ENCODE results near the gene POLDIP3.

Gene POLDIP3

GRCh38 chr22:42648017-42648367, 33.3 kb upstream of the POLDIP3 start:
- H3K27ac ChIP-seq (ENCODE audit: low read depth, low read length): no peak overlapping the region
- 88% methylated on average over 3 of the region's 4 CpGs for WGBS
- H3K9ac ChIP-seq (ENCODE audit: low read depth, low read length): no peak overlapping the region

GRCh38 chr22:42646569-42647525, 32.2 kb upstream of the POLDIP3 start:
- 89% methylated on average over 15 of the region's 16 CpGs for WGBS
- no peaks in the 10 kb centered on the region for H3K36me3 ChIP-seq (ENCODE audit: insufficient read depth, low read length)
- no peaks in the 10 kb centered on the region for H3K27me3 ChIP-seq (ENCODE audit: insufficient read depth, low read length)
- H3K4me1 ChIP-seq (ENCODE audit: insufficient read depth, low read length): peaks cover 27% of the 10 kb centered on the region
- H3K9me3 ChIP-seq (ENCODE audit: insufficient read depth, low read depth, low read length): no peaks in the 10 kb centered on the region
- H3K27ac ChIP-seq (ENCODE audit: low read depth, low read length): no peak overlapping the region
- no peak overlapping the region for H3K4me3 ChIP-seq (ENCODE audit: low read length)
- no peak overlapping the region for H3K9ac ChIP-seq (ENCODE audit: low read depth, low read length)

More at GRCh38 chr22:42648017-42648367, 33.3 kb upstream of the POLDIP3 start:
- Histone ChIP-seq H3K36me3 (ENCODE audit: insufficient read depth, low read length) (no peaks in the 10 kb centered on the region), H3K9me3 (ENCODE audit: insufficient read depth, low read depth, low read length) (no peaks in the 10 kb centered on the region), H3K27me3 (ENCODE audit: insufficient read depth, low read length) (no peaks in the 10 kb centered on the region), H3K4me1 (ENCODE audit: insufficient read depth, low read length) (peaks cover 23% of the 10 kb centered on the region), H3K4me3 (ENCODE audit: low read length) (peak overlapping the region; percentile 99)

- Histone ChIP-seq H3K9ac (ENCODE audit: low read depth, low read length) (no peak overlapping the region), H3K4me3 (ENCODE audit: low read length) (no peak overlapping the region)
These were observed 31.4 kb upstream of the POLDIP3 start for GRCh38 chr22:42645938-42646568.

GRCh38 chr22:42645341-42645937, 30.8 kb upstream of the POLDIP3 start:
- Histone ChIP-seq H3K36me3 (ENCODE audit: insufficient read depth, low read length) (no peaks in the 10 kb centered on the region), H3K4me1 (ENCODE audit: insufficient read depth, low read length) (peaks cover 27% of the 10 kb centered on the region), H3K9ac (ENCODE audit: low read depth, low read length) (no peak overlapping the region), H3K4me3 (ENCODE audit: low read length) (no peak overlapping the region), H3K27me3 (ENCODE audit: insufficient read depth, low read length) (no peaks in the 10 kb centered on the region), H3K9me3 (ENCODE audit: insufficient read depth, low read depth, low read length) (no peaks in the 10 kb centered on the region), H3K27ac (ENCODE audit: low read depth, low read length) (no peak overlapping the region)
- WGBS: 85% methylated on average over 19 of the region's 19 CpGs

More at GRCh38 chr22:42645938-42646568, 31.4 kb upstream of the POLDIP3 start:
- Histone ChIP-seq H3K36me3 (ENCODE audit: insufficient read depth, low read length) (no peaks in the 10 kb centered on the region), H3K4me1 (ENCODE audit: insufficient read depth, low read length) (peaks cover 27% of the 10 kb centered on the region), H3K9me3 (ENCODE audit: insufficient read depth, low read depth, low read length) (no peaks in the 10 kb centered on the region), H3K27me3 (ENCODE audit: insufficient read depth, low read length) (no peaks in the 10 kb centered on the region), H3K27ac (ENCODE audit: low read depth, low read length) (no peak overlapping the region)
- WGBS: 89% methylated on average over 13 of the region's 13 CpGs

- H3K4me3 ChIP-seq (ENCODE audit: low read length): no peak overlapping the region
- peak overlapping the region; percentile 27; the same call in 1 of the 2 replicates for H3K27ac ChIP-seq (ENCODE audit: low read depth, low read length)
- 67% methylated on average over 22 of the region's 22 CpGs for WGBS
- no peaks in the 10 kb centered on the region for H3K9me3 ChIP-seq (ENCODE audit: insufficient read depth, low read depth, low read length)
- H3K36me3 ChIP-seq (ENCODE audit: insufficient read depth, low read length): no peaks in the 10 kb centered on the region
- H3K27me3 ChIP-seq (ENCODE audit: insufficient read depth, low read length): no peaks in the 10 kb centered on the region
- H3K4me1 ChIP-seq (ENCODE audit: insufficient read depth, low read length): peaks cover 27% of the 10 kb centered on the region
- no peak overlapping the region for H3K9ac ChIP-seq (ENCODE audit: low read depth, low read length)
These were observed 30.0 kb upstream of the POLDIP3 start for GRCh38 chr22:42644422-42645340.

GRCh38 chr22:42643634-42644421, 29.1 kb upstream of the POLDIP3 start:
- H3K9me3 ChIP-seq (ENCODE audit: insufficient read depth, low read depth, low read length): no peaks in the 10 kb centered on the region
- no peaks in the 10 kb centered on the region for H3K27me3 ChIP-seq (ENCODE audit: insufficient read depth, low read length)
- no peak overlapping the region for H3K4me3 ChIP-seq (ENCODE audit: low read length)
- peaks cover 27% of the 10 kb centered on the region for H3K4me1 ChIP-seq (ENCODE audit: insufficient read depth, low read length)
- WGBS: 92% methylated on average over 14 of the region's 14 CpGs
- no peaks in the 10 kb centered on the region for H3K36me3 ChIP-seq (ENCODE audit: insufficient read depth, low read length)
- peak overlapping the region; percentile 51; the same call in 1 of the 2 replicates for H3K27ac ChIP-seq (ENCODE audit: low read depth, low read length)
- 0 out of 2 replicates have a peak overlapping the region, but pooled peaks have one; percentile 46 for H3K9ac ChIP-seq (ENCODE audit: low read depth, low read length)

- Histone ChIP-seq H3K4me3 (ENCODE audit: low read length) (no peak overlapping the region), H3K27me3 (ENCODE audit: insufficient read depth, low read length) (no peaks in the 10 kb centered on the region), H3K27ac (ENCODE audit: low read depth, low read length) (peak overlapping the region; percentile 51; the same call in 1 of the 2 replicates), H3K9ac (ENCODE audit: low read depth, low read length) (0 out of 2 replicates have a peak overlapping the region, but pooled peaks have one; percentile 46), H3K9me3 (ENCODE audit: insufficient read depth, low read depth, low read length) (no peaks in the 10 kb centered on the region), H3K36me3 (ENCODE audit: insufficient read depth, low read length) (no peaks in the 10 kb centered on the region), H3K4me1 (ENCODE audit: insufficient read depth, low read length) (peaks cover 21% of the 10 kb centered on the region)
- WGBS: 81% methylated on average over 12 of the region's 12 CpGs
These were observed 28.3 kb upstream of the POLDIP3 start for GRCh38 chr22:42642806-42643633.

- no peak overlapping the region for H3K4me3 ChIP-seq (ENCODE audit: low read length)
- no peak overlapping the region for H3K27ac ChIP-seq (ENCODE audit: low read depth, low read length)
- H3K9me3 ChIP-seq (ENCODE audit: insufficient read depth, low read depth, low read length): no peaks in the 10 kb centered on the region
- H3K9ac ChIP-seq (ENCODE audit: low read depth, low read length): no peak overlapping the region
- H3K36me3 ChIP-seq (ENCODE audit: insufficient read depth, low read length): no peaks in the 10 kb centered on the region
- 95% methylated on average over 9 of the region's 9 CpGs for WGBS
- peaks cover 21% of the 10 kb centered on the region for H3K4me1 ChIP-seq (ENCODE audit: insufficient read depth, low read length)
- H3K27me3 ChIP-seq (ENCODE audit: insufficient read depth, low read length): no peaks in the 10 kb centered on the region
These were observed 27.2 kb upstream of the POLDIP3 start for GRCh38 chr22:42641801-42642413.

- 88% methylated on average over 9 of the region's 9 CpGs for WGBS
- no peaks in the 10 kb centered on the region for H3K27me3 ChIP-seq (ENCODE audit: insufficient read depth, low read length)
These were observed 25.0 kb upstream of the POLDIP3 start for GRCh38 chr22:42639541-42640241.

More at GRCh38 chr22:42639541-42640241, 25.0 kb upstream of the POLDIP3 start:
- H3K36me3 ChIP-seq (ENCODE audit: insufficient read depth, low read length): peaks cover 13% of the 10 kb centered on the region
- no peak overlapping the region for H3K9ac ChIP-seq (ENCODE audit: low read depth, low read length)
- H3K4me3 ChIP-seq (ENCODE audit: low read length): no peak overlapping the region
- no peaks in the 10 kb centered on the region for H3K9me3 ChIP-seq (ENCODE audit: insufficient read depth, low read depth, low read length)
- peaks cover 19% of the 10 kb centered on the region for H3K4me1 ChIP-seq (ENCODE audit: insufficient read depth, low read length)
- no peak overlapping the region for H3K27ac ChIP-seq (ENCODE audit: low read depth, low read length)
